ENCODE measurements around the gene TMEM18.

TMEM18 gene

DNA sequence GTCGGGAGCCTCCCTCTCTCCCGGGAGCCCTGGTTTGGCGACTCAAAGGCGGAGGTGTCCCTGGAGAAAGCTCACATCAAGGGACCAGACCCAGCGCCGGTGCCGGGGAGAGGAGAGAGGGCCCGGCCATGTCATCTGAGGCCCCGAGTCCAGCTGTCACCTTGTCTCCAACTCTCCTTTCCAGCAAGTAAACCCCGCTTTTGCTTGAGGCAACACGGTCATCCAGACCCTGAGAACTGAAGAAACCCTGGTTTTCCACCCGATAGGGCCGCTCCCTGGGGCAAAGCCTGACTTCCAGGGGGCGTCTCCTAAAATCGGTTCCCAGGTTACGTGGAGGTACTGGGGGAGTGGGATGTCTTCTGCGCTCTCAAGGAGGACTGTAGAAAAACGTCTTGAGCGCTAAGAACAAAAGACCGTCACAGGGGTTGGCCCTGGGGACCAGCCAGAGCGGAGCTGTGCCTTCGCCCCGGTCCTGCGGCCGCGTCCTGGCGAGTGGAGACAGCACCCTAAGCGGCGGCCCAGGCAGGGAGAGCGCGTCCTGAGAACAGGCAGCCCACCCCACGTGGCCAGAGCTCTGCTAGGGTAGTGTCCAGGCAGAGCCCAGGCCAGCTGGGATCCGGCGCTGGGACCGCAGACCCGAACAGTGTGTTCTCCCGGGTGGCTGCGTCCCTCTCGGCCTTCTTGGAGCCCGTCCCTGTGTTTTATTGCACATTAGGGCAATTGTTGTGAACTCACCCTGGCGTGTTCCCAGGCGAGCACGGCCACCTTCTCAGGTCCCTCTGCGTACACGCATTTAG is 55.7 kb downstream of the TMEM18 start:
- no peak for DNase-seq (ENCODE audit: low read depth)
- no peak for TF ChIP-seq CTCF (IDR thresholded peaks at IDR 0.05; ENCODE audit: low read depth, low read length, missing control alignments)
- no peak overlapping the region for H3K4me3 ChIP-seq (ENCODE audit: low read depth, low read length)

- H3K4me3 ChIP-seq (ENCODE audit: low read depth, low read length), result no peak overlapping the region
- no peak for TF ChIP-seq CTCF (IDR thresholded peaks at IDR 0.05; ENCODE audit: low read depth, low read length, missing control alignments)
- no peak for DNase-seq (ENCODE audit: low read depth)
These were observed 56.5 kb downstream of the TMEM18 start for GRCh38 chr2:620471-621302.

GRCh38 chr2:620004-620403 is 57.2 kb downstream of the TMEM18 start:
- H3K4me3 ChIP-seq (ENCODE audit: low read depth, low read length), result no peak overlapping the region
- DNase-seq (ENCODE audit: low read depth), result no peak
- TF ChIP-seq CTCF (IDR thresholded peaks at IDR 0.05; ENCODE audit: low read depth, low read length, missing control alignments), result no peak

DNA sequence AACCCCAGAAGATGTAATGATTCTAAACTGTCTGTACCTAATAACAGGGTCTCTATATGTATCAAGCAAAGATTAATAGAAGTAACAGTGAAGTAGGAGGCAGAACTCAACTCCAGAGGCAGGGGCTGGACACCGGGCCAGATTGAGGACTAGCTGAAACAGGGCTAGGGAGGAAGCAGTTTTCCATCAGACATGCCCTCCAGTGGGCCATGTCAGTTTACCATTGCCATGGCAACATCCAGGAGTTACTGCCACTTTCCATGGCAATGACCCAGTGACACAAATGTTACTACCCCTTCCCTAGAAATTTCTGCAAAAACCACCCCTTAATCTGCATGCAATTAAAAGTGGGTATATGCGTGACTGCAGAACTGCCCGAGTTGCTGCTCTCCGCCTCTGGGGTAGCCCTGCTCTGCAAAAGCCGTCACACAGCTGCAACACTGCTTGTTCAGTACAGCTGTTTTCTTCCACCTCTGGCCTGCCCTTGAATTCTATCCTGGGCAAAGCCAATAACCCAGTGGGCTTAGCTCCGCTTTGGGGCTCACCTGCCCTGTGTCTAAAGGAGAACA is 58.7 kb downstream of the TMEM18 start:
- H3K4me3 ChIP-seq (ENCODE audit: low read depth, low read length), result no peak overlapping the region
- no peak for DNase-seq (ENCODE audit: low read depth)
- no peak for TF ChIP-seq CTCF (IDR thresholded peaks at IDR 0.05; ENCODE audit: low read depth, low read length, missing control alignments)

DNA sequence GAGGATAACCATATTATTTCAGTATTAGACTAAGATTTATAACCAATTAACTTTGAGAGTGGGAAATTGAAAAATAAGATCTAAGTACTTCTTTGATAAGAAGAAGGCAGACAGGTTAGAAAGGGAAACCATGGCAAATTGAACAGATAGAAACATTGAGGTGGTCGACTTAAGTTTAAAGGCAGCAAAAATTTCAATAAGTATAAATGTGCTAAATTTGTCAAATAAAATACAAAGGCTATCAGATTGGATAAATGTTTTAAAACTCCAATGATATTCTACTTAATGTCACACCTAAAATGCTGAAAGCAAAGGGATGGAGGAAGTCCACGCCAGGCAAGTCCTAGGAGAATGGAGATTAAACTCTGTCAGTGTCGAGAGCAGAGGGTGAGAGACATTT is 59.2 kb downstream of the TMEM18 start:
- TF ChIP-seq CTCF (IDR thresholded peaks at IDR 0.05; ENCODE audit: low read depth, low read length, missing control alignments), result no peak
- no peak for DNase-seq (ENCODE audit: low read depth)
- H3K4me3 ChIP-seq (ENCODE audit: low read depth, low read length), result no peak overlapping the region
